ENCODE results near the gene OR10H1. TPM values are rescaled to one million over a fixed set of nuclear protein-coding genes. Genes with fewer than 3 reads are reported as not detected.
A peak's percentile ranks its signal among the peaks of the same experiment; 100 is the strongest.

OR10H1 gene
- total RNA-seq, 6 experiments from 2014 or later, result not detected

GRCh38 chr19:15759962-15760565 is 55.4 kb downstream of the OR10H1 start:
- intact Hi-C loops (cut with DNase I), result no loop called here
- Histone ChIP-seq H3K27ac (no peak overlapping the region), H3K27me3 (no peaks in the 10 kb centered on the region), H3K9me3 (no peaks in the 10 kb centered on the region), H3K4me1 (peaks cover 0 to 8% (median 0%) of the 10 kb centered on the region in 4 donors), H3K36me3 (no peaks in the 10 kb centered on the region), H3K4me3 (no peak overlapping the region)
- peak; percentile 50 to 68 (median 57) for ATAC-seq
- DNase-seq, result peak in 1 of 3 donors; percentile 29
- no peak for TF ChIP-seq POLR2A (IDR thresholded peaks at IDR 0.05)
- TF ChIP-seq CTCF (IDR thresholded peaks at IDR 0.05), result peak; percentile 32 to 57 (median 50)
- 46% methylated on average over 4 of the region's 28 CpGs for WGBS (ENCODE audit: insufficient coverage, low coverage, low lambda C conversion rate, missing lambda C conversion rate)

DNA sequence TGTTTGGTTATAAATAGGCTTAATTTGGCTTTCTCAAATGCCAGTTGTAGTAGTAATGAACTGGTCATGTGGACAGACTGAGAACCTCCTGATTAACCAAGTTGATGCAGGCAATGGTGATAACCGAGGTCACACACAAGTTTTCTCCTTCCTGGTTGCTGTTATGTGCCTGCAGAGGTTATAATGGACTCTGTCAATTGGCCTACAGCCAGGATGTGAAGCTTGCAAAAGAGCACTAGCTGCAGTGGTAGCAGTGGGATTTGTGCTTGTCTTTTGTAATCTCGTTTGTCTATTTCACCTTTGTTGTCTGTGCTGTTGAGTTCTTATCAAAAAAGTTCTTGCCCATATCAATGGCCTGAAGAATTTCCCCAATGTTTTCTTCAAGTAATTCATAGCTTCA is 57.1 kb downstream of the OR10H1 start:
- no peak overlapping the region for H3K4me3 ChIP-seq
- DNase-seq (peak in 1 of 3 donors; percentile 60), ATAC-seq (peak; percentile 51 to 83 (median 64))
- H3K27me3 ChIP-seq, result no peaks in the 10 kb centered on the region
- WGBS (ENCODE audit: insufficient coverage, low coverage, low lambda C conversion rate, missing lambda C conversion rate), result 25% methylated on average over 2 of the region's 2 CpGs
- H3K36me3 ChIP-seq, result no peaks in the 10 kb centered on the region
- no peaks in the 10 kb centered on the region for H3K9me3 ChIP-seq
- peaks cover 0 to 8% (median 0%) of the 10 kb centered on the region in 4 donors for H3K4me1 ChIP-seq
- TF ChIP-seq CTCF (IDR thresholded peaks at IDR 0.05), result no peak
- no peak for TF ChIP-seq POLR2A (IDR thresholded peaks at IDR 0.05)
- intact Hi-C loops (cut with DNase I), result no loop called here
- H3K27ac ChIP-seq, result no peak overlapping the region

Other genes starting within 250 kb of the OR10H1 start
- not detected for gene CYP4F8, start 200.4 kb downstream of the OR10H1 start, total RNA-seq
- gene CYP4F3, start 174.8 kb downstream of the OR10H1 start, total RNA-seq, result 100 to 1,000 TPM; 186 to 573 (median 245) TPM
- 10 to 100 TPM; 21.9 to 95.5 (median 45.3) TPM for gene CYP4F12, start 142.6 kb downstream of the OR10H1 start, total RNA-seq
- not detected for gene OR10H2, start 87.6 kb downstream of the OR10H1 start, total RNA-seq
- not detected for gene OR10H3, start 77.7 kb downstream of the OR10H1 start, total RNA-seq
- not detected for gene OR10H5, start 28.0 kb downstream of the OR10H1 start, total RNA-seq
- gene CYP4F2, start 82.4 kb upstream of the OR10H1 start, total RNA-seq, result 100 to 1,000 TPM; 151 to 228 (median 173) TPM
- gene CYP4F11, start 118.9 kb upstream of the OR10H1 start, total RNA-seq, result 10 to 100 TPM; 55.3 to 95.8 (median 84.5) TPM
- gene OR10H4, start 133.3 kb upstream of the OR10H1 start, total RNA-seq, result not detected

Data from right lobe of liver (tissue), 6 donors.